Lower lobe of right lung (tissue), 2 donors: ENCODE measurements around the gene IQSEC3. TPM values are rescaled to one million over a fixed set of nuclear protein-coding genes. Genes with fewer than 3 reads are reported as not detected.
"Not testable (repeated sequence)": the region's sequence is repeated elsewhere in the genome, so short reads cannot be mapped to it uniquely, and the experiment has no call there.

Source experiments
- ATAC-seq, 2 donors: fragments of 200-7000 bp; cut with Tn5 transposase; one replicate each; pipeline ENCODE4 v1.9.1; 2020 to 2022; ENCODE audit warnings: mild to moderate bottlenecking in 2 of 2, moderate library complexity in 2 of 2
- DNase-seq: peaks from one replicate; pipeline ENCODE4 v3.0.0-alpha.2; 2020
- H3K27ac ChIP-seq: fragments of 200-600 bp; one replicate; pipeline ENCODE4 v1.8.0; 2022
- H3K27me3 ChIP-seq: fragments of 200-600 bp; one replicate; pipeline ENCODE4 v1.8.0; 2022; ENCODE audit warnings: low read depth
- H3K36me3 ChIP-seq: fragments of 200-600 bp; one replicate; pipeline ENCODE4 v1.8.0; 2022; ENCODE audit warnings: mild to moderate bottlenecking
- H3K4me1 ChIP-seq: fragments of 200-600 bp; one replicate; pipeline ENCODE4 v1.8.0; 2022
- H3K4me3 ChIP-seq: fragments of 200-600 bp; one replicate; pipeline ENCODE4 v1.8.0; 2022; ENCODE audit warnings: mild to moderate bottlenecking
- H3K9me3 ChIP-seq: fragments of 200-600 bp; one replicate; pipeline ENCODE4 v1.8.0; 2022
- CTCF ChIP-seq: fragments of 200-600 bp; IDR thresholded peaks from one replicate; pipeline ENCODE4 v1.8.0; 2022; ENCODE audit warnings: antibody characterized with exemption, mild to moderate bottlenecking
- intact Hi-C: fragments of 100-400 bp; cut with DNase I; formaldehyde crosslinking; loops from one replicate; pipeline ENCODE4 v1.11.0; 2022
- total RNA-seq: library from RNA; stranded (reverse); fragmentation: NEBNext Ultra II Directional; extraction: Animal tissue kit (Norgen Biotek cat#: 25700); gene quantifications from one replicate; pipeline ENCODE4 v1.2.1, GENCODE V29; 2021
- donor health status: DM: no; HTN: yes; CAD: no; lungs with severe emphysema.

IQSEC3 gene
- total RNA-seq, 1 donor from 2014 or later = 10.7 TPM

DNA sequence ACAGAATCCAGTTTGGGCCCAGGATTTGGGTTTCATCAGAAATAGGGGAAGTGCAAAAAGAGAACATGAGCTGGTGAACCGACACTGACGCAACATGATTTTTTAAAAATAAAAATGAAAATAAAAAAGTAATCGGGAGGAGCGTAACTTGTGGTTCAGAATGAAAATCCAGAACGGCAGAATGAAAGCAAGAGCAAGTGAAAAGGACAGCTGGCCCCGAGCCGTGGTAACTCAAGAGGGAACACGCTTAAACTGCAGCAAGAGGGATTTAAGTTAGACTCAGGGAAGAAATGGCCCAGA is 145.8 kb downstream of the IQSEC3 start:
- peaks cover 13% of the 10 kb centered on the region for H3K4me1 ChIP-seq
- H3K27ac ChIP-seq = peak overlapping the region; percentile 64
- no peaks in the 10 kb centered on the region for H3K36me3 ChIP-seq
- peaks cover 11% of the 10 kb centered on the region for H3K27me3 ChIP-seq
- intact Hi-C loops = no loop called here
- TF ChIP-seq CTCF = no peak
- peak overlapping the region; percentile 39 for H3K4me3 ChIP-seq
- H3K9me3 ChIP-seq = no peaks in the 10 kb centered on the region
- no peak for DNase-seq
- peak; percentile 11 to 34 for ATAC-seq

DNA sequence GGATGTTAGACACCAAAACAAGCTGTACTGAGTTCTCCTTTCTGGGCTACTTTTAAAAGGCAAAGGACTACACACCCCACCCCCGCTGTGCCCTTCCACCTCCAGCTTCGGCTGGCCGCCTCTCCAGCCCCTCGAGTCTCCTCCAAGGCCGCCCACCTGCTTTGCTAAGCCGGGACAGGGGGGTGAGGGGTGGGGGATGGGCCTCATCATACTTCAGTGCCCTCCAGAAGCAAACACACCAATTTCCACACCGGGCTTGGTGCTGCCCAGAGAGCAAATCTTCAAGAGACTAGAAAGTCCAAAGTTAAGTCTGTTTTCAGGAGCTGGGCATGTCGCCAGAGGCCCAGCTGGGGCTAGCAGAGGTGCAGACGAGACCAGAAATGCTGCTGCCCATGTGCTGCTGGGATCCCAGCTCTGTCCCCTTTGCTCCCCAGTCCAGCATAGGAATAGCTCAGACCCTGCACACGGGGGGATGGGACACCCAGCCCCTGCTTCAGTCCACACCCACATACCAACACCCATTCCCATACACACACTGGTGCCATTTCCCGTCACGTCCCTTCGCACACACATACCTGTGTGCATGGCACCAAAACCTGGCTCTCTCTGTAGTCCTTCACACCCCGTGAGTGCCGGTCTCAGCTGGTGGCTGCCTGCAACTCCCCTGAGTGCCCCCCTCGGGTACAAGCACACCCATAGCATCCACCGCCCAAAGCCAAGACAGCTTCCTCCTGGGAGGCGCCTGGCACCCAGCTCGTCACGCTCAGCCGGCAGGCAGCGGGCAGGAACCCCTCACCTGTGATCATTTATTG is 146.4 kb downstream of the IQSEC3 start:
- intact Hi-C loops = no loop called here
- DNase-seq = no peak
- no peaks in the 10 kb centered on the region for H3K36me3 ChIP-seq
- peak overlapping the region; percentile 64 for H3K27ac ChIP-seq
- peaks cover 11% of the 10 kb centered on the region for H3K27me3 ChIP-seq
- no peak for TF ChIP-seq CTCF
- peak overlapping the region; percentile 39 for H3K4me3 ChIP-seq
- ATAC-seq = peak; percentile 51 to 78
- H3K4me1 ChIP-seq = peaks cover 13% of the 10 kb centered on the region
- H3K9me3 ChIP-seq = no peaks in the 10 kb centered on the region

DNA sequence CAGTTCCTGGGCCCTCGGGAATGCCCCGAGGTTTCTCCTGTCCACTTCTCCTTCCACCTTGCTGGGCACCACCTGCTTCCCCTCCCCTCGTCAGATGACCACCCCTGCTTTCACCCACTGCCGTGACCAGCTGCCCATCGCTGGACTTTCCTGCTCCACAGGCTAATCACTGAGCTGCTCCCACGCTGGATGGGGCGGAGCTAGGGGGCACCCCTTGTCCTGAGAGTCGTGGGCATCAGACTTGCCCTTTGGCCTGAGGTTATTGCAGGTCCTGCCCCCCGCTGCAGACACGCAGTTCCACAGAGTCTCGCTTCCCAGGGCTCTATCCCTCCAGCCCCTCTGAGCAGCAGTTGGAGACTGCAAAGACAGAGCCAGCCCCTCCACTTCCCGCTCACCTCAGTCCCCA is 147.0 kb downstream of the IQSEC3 start:
- Histone ChIP-seq H3K9me3 (no peaks in the 10 kb centered on the region), H3K27me3 (peaks cover 11% of the 10 kb centered on the region), H3K4me3 (peak overlapping the region; percentile 39), H3K4me1 (peaks cover 13% of the 10 kb centered on the region), H3K36me3 (no peaks in the 10 kb centered on the region), H3K27ac (no peak overlapping the region)
- no peak for DNase-seq
- peak; percentile 26 to 47 for ATAC-seq
- intact Hi-C loops = no loop called here
- no peak for TF ChIP-seq CTCF

GRCh38 chr12:214003-214741 is 147.6 kb downstream of the IQSEC3 start, which contains the start of gene SLC6A12:
Gene SLC6A12 (minus strand): TSS chr12:214157. CDS start chr12:209986, 4,171 bp downstream.
- H3K4me1 ChIP-seq = peaks cover 13% of the 10 kb centered on the region
- DNase-seq (no peak), ATAC-seq (peak; percentile 33 to 48)
- peaks cover 11% of the 10 kb centered on the region for H3K27me3 ChIP-seq
- H3K4me3 ChIP-seq = peak within 1 kb of the TSS; percentile 39
- H3K36me3 ChIP-seq = no peaks in the 10 kb centered on the region
- intact Hi-C loops = no loop called here
- no peak for TF ChIP-seq CTCF
- H3K9me3 ChIP-seq = no peaks in the 10 kb centered on the region
- H3K27ac ChIP-seq = peak within 1 kb of the TSS; percentile 64

DNA sequence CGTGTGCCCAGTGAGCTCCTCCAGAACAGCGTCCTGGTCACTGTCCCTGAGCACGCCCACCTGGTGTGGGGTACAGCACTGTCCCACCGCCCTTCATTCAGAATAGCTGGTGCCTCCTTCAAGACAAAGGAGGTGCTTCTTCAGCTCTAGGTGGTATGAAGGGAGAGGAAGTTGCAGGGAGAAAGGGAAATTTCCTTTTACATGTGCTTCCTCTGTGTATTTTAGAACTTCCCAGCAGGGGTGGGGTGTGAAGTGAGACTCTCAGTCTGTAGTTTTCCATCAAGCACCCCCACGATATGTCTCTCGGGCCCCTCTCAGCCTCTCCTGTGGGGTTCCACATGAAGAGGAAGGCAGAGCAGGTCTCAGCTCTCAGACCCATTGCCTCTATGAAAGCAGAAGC is 148.5 kb downstream of the IQSEC3 start:
- intact Hi-C loops = no loop called here
- Histone ChIP-seq H3K4me1 (peaks cover 13% of the 10 kb centered on the region), H3K27ac (no peak overlapping the region), H3K36me3 (no peaks in the 10 kb centered on the region), H3K9me3 (no peaks in the 10 kb centered on the region), H3K4me3 (no peak overlapping the region), H3K27me3 (peaks cover 11% of the 10 kb centered on the region)
- ATAC-seq (no peak), DNase-seq (no peak)
- no peak for TF ChIP-seq CTCF

DNA sequence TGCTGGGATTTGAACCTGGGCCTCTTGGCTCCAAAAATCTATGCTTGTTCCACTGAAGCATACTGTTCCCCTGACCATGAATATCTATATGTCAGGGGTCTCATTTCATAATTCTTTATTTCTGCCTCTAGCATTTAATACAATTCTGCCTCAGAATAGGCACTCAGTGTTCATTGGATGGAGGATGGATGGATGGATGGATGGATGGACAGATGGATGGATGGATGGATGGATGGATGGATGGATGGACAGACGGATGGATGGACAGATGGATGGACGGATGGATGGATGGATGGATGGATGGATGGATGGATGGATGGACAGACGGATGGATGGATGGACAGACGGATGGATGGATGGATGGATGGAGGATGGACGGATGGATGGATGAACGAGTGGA is 150.5 kb downstream of the IQSEC3 start:
- ATAC-seq, intact Hi-C loops, DNase-seq, H3K9me3 ChIP-seq, H3K36me3 ChIP-seq, H3K27ac ChIP-seq, H3K4me3 ChIP-seq: not testable (repeated sequence)
- Histone ChIP-seq H3K4me1 (peaks cover 13% of the 10 kb centered on the region), H3K27me3 (peaks cover 11% of the 10 kb centered on the region)
